ENCODE data around the gene SLX4IP. TPM values are rescaled to one million over a fixed set of nuclear protein-coding genes. Genes with fewer than 3 reads are reported as not detected.

The SLX4IP gene
- polyA plus RNA-seq, 3 donors = 0.76 to 2.5 (median 1.1) TPM

DNA sequence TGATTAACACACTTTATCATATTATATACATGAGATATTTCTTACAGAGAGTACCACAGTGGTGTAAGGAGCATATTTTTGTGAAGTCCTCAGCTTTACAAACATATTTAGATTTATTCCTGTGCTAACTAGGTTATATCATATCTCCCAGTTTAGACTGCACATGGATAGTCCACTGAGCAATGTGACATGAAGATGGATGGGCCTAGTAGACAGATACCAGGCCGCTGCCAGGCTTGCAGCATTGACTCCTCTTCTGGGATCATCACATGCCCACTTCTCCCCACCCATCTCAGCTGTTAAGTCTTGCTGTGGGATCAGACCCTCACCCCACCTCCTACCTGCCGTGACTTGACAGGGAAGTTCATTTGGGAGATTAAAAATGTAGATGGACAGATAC is 95.8 kb downstream of the SLX4IP start:
- Mint-ChIP-seq H3K4me3 (no peak overlapping the region), H3K27ac (no peak overlapping the region), H3K9me3 (no peaks in the 10 kb centered on the region), H3K4me1 (peaks cover 13% of the 10 kb centered on the region), H3K36me3 (peaks cover 7 to 21% of the 10 kb centered on the region in 2 donors), H3K27me3 (ENCODE audit: low read depth in 3 of 3) (no peaks in the 10 kb centered on the region)
- H3K9ac ChIP-seq (ENCODE audit: insufficient read depth, low read length, poor library complexity, severe bottlenecking) = no peak overlapping the region
- H3K4me3 ChIP-seq (replicated peaks in 1 of 3; ENCODE audit: low read depth in 2 of 3, low read length in 3 of 3) = no peak overlapping the region
- no peak overlapping the region for H3K4me2 ChIP-seq (replicated peaks; ENCODE audit: extremely low read depth, low read length, poor library complexity, severe bottlenecking)
- H3K36me3 ChIP-seq (replicated peaks in 1 of 2; ENCODE audit: control insufficient read depth in 1 of 2, insufficient read depth in 2 of 2, low read length in 2 of 2) = no peaks in the 10 kb centered on the region
- no peak overlapping the region for H3K27ac ChIP-seq (ENCODE audit: low read depth in 1 of 2, low read length in 2 of 2)
- H2AFZ ChIP-seq (ENCODE audit: insufficient read depth, low read depth, low read length, poor library complexity, severe bottlenecking) = no peak overlapping the region
- no peaks in the 10 kb centered on the region for H3K27me3 ChIP-seq (ENCODE audit: control insufficient read depth in 2 of 2, insufficient read depth in 2 of 2, low read length in 2 of 2)
- intact Hi-C loops (cut with micrococcal nuclease) = no loop called here
- no CpG with 5 or more reads among the region's 2 CpGs for WGBS (ENCODE audit: insufficient coverage)
- DNase-seq = no peak
- no peaks in the 10 kb centered on the region for H4K20me1 ChIP-seq (ENCODE audit: insufficient read depth, low read length)
- no peaks in the 10 kb centered on the region for H3K79me2 ChIP-seq (ENCODE audit: insufficient read depth, low read length)
- H3K4me1 ChIP-seq (ENCODE audit: control insufficient read depth in 1 of 2, insufficient read depth in 2 of 2, low read length in 2 of 2) = no peaks in the 10 kb centered on the region
- H3K9me3 ChIP-seq (replicated peaks in 1 of 2; ENCODE audit: control insufficient read depth in 1 of 2, insufficient read depth in 1 of 2, low read length in 2 of 2) = no peaks in the 10 kb centered on the region
- TF ChIP-seq, protein P1, sequence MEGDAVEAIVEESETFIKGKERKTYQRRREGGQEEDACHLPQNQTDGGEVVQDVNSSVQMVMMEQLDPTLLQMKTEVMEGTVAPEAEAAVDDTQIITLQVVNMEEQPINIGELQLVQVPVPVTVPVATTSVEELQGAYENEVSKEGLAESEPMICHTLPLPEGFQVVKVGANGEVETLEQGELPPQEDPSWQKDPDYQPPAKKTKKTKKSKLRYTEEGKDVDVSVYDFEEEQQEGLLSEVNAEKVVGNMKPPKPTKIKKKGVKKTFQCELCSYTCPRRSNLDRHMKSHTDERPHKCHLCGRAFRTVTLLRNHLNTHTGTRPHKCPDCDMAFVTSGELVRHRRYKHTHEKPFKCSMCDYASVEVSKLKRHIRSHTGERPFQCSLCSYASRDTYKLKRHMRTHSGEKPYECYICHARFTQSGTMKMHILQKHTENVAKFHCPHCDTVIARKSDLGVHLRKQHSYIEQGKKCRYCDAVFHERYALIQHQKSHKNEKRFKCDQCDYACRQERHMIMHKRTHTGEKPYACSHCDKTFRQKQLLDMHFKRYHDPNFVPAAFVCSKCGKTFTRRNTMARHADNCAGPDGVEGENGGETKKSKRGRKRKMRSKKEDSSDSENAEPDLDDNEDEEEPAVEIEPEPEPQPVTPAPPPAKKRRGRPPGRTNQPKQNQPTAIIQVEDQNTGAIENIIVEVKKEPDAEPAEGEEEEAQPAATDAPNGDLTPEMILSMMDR (IDR thresholded peaks at IDR 0.05) = no peak

DNA sequence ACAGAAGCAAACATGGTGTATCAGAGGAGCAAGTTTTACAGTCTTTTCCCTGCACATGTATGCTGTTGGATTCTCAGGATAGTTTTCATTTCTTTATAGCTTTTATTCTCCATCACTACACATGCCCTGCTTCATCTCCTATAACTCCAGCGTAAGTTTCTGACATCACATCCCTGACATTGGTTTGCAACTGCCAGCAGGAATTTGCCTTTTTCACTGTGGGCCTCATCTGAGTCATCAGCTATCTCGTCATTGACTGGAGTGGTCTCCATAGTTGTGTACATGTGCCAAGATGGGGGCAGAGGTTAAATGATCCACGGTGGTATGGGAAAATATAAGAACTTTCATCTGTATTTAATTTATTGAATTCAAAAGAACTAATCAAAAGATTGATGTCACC is 96.7 kb downstream of the SLX4IP start:
- Mint-ChIP-seq H3K9me3 (no peaks in the 10 kb centered on the region), H3K36me3 (peaks cover 5 to 19% of the 10 kb centered on the region in 2 donors), H3K27ac (no peak overlapping the region), H3K4me1 (peaks cover 13% of the 10 kb centered on the region), H3K27me3 (ENCODE audit: low read depth in 3 of 3) (no peaks in the 10 kb centered on the region), H3K4me3 (no peak overlapping the region)
- TF ChIP-seq, protein P1 (IDR thresholded peaks at IDR 0.05) = no peak
- no peak overlapping the region for H3K27ac ChIP-seq (ENCODE audit: low read depth in 1 of 2, low read length in 2 of 2)
- no peaks in the 10 kb centered on the region for H4K20me1 ChIP-seq (ENCODE audit: insufficient read depth, low read length)
- H3K4me1 ChIP-seq (ENCODE audit: control insufficient read depth in 1 of 2, insufficient read depth in 2 of 2, low read length in 2 of 2) = no peaks in the 10 kb centered on the region
- no peaks in the 10 kb centered on the region for H3K36me3 ChIP-seq (replicated peaks in 1 of 2; ENCODE audit: control insufficient read depth in 1 of 2, insufficient read depth in 2 of 2, low read length in 2 of 2)
- H3K27me3 ChIP-seq (ENCODE audit: control insufficient read depth in 2 of 2, insufficient read depth in 2 of 2, low read length in 2 of 2) = no peaks in the 10 kb centered on the region
- WGBS (ENCODE audit: insufficient coverage) = no CpG with 5 or more reads among the region's 3 CpGs
- H3K9me3 ChIP-seq (replicated peaks in 1 of 2; ENCODE audit: control insufficient read depth in 1 of 2, insufficient read depth in 1 of 2, low read length in 2 of 2) = no peaks in the 10 kb centered on the region
- H3K4me3 ChIP-seq (replicated peaks in 1 of 3; ENCODE audit: low read depth in 2 of 3, low read length in 3 of 3) = no peak overlapping the region
- no peak overlapping the region for H3K9ac ChIP-seq (ENCODE audit: insufficient read depth, low read length, poor library complexity, severe bottlenecking)
- no peak for DNase-seq
- no peak overlapping the region for H3K4me2 ChIP-seq (replicated peaks; ENCODE audit: extremely low read depth, low read length, poor library complexity, severe bottlenecking)
- H2AFZ ChIP-seq (ENCODE audit: insufficient read depth, low read depth, low read length, poor library complexity, severe bottlenecking) = no peak overlapping the region
- intact Hi-C loops (cut with micrococcal nuclease) = no loop called here
- H3K79me2 ChIP-seq (ENCODE audit: insufficient read depth, low read length) = no peaks in the 10 kb centered on the region

All from CD14-positive monocyte (primary cell).